Stimulated activated CD8-positive, alpha-beta memory T cell treated with anti-CD3 and anti-CD28 coated beads, Interleukin-12 subunit alpha, Interleukin-12 subunit beta, amount 100 ng/mL, for 24 hours (primary cell): ENCODE measurements around the gene HLA-DMA.

Source experiments
- DNase-seq: peaks from one replicate; pipeline ENCODE4 v3.0.0-alpha.2; 2020; ENCODE audit errors: extremely low read depth

Gene HLA-DMA

DNA sequence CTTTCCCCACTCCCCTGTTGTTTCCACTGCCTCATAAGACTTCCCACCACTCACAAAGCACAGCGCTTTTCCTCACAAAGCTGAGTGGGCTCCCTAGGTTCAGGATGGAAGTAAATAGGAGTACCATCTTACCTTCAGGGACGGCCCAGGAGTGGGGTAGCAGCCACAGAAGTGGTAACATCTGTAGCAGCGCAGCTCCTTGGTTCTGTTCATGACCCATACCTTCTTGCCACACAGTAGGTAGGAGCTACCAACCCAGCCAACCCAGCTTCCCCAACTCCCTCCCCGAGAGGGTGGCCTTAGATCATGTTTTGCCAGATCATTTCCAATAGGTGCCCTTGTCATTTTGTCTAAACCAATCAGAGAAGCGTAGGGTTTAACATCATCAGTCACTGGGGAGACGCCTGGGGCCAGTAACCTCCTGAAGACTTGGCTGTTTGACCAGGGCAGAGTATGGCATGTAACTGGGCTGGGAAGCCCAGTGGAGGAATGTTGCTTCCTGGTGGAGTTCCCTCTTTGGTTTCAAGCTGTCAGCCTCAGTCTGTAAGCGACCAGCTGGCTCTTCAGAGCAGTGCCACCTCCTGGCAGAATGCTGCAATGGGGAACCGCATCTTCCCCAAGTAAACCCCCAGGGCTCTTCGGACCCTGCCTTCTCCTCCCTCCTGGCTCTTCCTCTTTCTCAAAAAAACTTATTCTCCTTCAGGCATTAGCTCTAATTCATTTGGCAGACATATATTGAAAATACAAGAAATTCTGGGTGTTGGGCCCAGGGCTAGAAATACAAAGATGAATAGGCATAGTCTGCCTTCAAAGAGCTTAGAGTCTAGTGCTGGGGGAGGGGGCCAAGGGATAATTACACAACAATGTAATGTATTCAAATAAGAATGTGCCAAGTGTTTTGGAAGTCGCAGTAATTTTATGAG is at the start of gene HLA-DMA:
TSS of gene HLA-DMA (minus strand) at position 281 of the 923 bp plus-strand sequence. CDS start at position 220, 61 bp downstream.
- DNase-seq, result no peak

DNA sequence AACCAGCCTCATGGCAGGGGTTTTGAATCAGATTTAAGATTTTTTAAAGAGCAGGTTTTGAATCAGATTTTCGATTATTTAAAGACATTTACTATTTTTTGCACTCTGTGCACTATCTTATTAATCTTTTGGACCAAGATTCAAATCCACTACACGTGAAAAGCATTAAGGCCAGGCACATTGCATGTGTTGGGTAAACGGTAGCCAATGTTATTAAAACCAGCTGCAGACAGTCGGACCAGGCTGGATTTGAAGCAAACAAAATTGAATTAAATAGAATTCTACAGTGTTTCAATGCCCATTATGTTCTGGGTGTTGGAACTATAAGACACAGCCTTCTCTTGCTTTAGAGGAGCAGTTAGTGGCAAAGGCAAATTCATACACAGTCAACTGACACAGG is 48.8 kb upstream of the HLA-DMA start:
- no peak for DNase-seq

- no peak for DNase-seq
Measured at GRCh38 chr6:33000055-33000454, 47.2 kb upstream of the HLA-DMA start.

GRCh38 chr6:32995448-32995847 is 42.6 kb upstream of the HLA-DMA start:
- no peak for DNase-seq

- no peak for DNase-seq
Measured at GRCh38 chr6:32993363-32993973, 40.6 kb upstream of the HLA-DMA start.

GRCh38 chr6:32991972-32992371 is 39.1 kb upstream of the HLA-DMA start:
- DNase-seq, result no peak

GRCh38 chr6:32989368-32989767 is 36.5 kb upstream of the HLA-DMA start:
- DNase-seq, result no peak

DNA sequence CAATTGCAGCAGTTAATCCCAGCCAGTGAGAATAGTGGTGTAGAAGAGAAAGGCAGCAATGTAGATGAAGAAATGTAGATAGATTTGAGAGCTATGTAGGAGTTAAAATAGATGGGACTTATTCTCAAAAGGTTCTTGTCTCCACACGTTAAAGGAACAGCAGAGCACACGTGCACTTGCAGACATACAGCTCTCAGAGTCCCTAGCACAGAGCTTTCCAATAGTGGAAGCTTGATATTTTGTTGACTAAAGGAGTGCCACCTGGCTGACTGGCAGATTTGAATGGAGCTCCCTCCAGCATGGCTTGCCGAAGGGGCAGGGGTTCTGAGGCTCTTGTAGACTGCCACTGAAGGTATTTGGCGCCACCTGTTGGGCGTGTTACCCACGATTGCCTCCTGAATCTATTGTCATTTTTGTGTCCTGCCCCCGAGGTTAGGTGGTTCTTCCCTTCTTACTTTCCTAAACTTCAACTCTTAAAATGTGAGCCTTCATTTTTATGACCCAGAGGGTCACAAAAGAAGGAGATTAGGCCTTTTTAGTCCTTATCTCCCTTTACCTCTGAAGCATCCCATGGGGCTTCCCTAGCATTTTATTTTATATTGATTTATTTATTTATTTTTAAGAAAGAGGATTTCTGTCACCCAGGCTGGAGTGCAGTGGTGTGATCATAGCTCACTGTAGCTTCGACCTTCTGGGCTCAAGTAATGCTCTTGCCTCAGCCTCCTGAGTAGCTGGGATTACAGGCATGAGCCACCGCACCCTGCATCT is 31.9 kb upstream of the HLA-DMA start:
- DNase-seq, result no peak

- no peak for DNase-seq
Measured at GRCh38 chr6:32983964-32984621, 31.2 kb upstream of the HLA-DMA start.

DNA sequence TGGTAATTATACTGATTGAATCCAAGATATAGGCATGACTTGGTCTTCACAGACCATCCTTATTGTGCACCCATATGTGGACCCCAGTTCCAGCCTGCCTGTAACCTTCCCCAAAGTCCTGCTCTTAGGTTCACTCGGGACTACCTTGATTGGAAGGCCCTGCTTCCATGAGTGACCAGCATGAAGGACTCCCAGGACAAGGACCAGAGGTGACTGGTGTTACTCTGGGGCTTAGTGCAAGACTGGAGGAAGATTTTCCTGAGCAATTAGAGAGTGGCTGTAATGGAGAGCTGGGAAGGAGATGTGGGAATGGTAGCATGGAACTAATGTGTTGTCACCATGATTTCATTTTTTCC is 30.6 kb upstream of the HLA-DMA start:
- DNase-seq, result no peak

DNA sequence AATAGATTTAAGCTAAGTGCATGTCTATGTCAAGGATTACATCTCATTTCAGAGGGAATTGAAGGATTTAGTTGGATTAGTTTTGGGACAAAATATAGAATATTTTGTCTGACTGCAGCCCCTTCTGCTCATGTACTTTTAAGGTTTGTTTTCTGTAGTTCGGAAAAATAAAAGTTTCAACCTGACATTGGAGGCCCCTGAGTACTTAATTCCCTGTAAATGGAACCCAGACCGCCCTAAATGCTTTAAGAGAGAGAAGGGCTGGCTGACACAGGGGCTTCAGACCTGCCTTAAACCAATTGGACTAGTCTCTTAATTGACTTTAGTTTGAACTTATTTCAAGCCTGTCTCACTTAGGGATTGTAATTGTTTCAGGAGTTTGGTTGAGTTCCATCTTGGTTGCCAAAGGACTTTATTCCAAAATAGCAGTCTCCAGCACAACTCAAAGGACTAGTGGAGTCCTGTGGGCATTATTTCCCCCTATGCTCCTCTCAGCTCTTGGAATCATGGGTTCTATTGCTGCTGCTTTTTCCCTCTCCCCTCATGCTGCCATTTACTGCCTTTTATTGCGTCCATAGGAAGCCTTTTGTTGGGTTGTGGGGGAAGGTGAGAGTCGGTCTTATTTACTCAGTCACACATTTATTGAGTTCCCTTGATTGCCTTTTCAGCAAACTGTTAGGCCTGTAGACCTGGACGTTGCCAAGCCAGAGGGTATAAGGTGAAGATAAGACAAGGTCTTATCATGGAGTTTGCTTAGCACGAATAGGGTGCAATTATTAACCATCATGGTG is 30.0 kb upstream of the HLA-DMA start:
- no peak for DNase-seq

- DNase-seq, result no peak
Measured at GRCh38 chr6:32982084-32982701, 29.3 kb upstream of the HLA-DMA start.

- DNase-seq, result no peak
Measured at GRCh38 chr6:32980488-32981038, 27.7 kb upstream of the HLA-DMA start.

GRCh38 chr6:32979720-32980487 is 27.0 kb upstream of the HLA-DMA start:
- DNase-seq, result no peak

GRCh38 chr6:32977953-32978324 is 25.0 kb upstream of the HLA-DMA start:
- no peak for DNase-seq

DNA sequence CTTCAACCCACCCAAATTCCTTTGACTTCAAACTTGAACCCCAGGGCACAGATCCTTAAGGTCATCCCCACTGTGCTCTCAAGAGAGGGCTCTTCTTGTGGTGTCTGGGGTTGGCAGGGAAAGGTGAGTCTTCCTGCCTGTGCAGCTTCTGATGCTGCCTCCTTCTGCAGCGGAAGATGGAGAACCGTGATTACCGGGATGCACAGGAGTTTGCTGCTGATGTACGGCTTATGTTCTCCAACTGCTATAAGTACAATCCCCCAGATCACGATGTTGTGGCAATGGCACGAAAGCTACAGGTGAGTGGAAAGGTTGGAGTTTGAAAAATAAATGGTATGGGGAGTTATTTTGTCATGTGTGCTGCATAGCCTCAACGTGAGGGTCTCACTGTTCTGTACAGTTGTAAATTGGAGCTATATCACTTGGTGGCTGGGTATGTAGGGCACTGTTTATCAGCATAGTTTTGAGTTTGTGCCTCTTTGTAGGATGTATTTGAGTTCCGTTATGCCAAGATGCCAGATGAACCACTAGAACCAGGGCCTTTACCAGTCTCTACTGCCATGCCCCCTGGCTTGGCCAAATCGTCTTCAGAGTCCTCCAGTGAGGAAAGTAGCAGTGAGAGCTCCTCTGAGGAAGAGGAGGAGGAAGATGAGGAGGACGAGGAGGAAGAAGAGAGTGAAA is 24.5 kb upstream of the HLA-DMA start:
- DNase-seq, result no peak

- DNase-seq, result no peak
Measured at GRCh38 chr6:32976334-32977069, 23.6 kb upstream of the HLA-DMA start.

- no peak for DNase-seq
Measured at GRCh38 chr6:32975886-32976285, 23.0 kb upstream of the HLA-DMA start.
